GM13976 (cell line): ENCODE data around the gene CSF1R.
A peak's percentile ranks its signal among the peaks of the same experiment; 100 is the strongest.

ENCODE experiments used
- DNase-seq: peaks from one replicate; pipeline ENCODE4 v3.0.0; 2012; ENCODE audit warnings: low spot score
- CTCF ChIP-seq: IDR thresholded peaks from 2 replicates; pipeline ENCODE4 v1.5.1; 2012; ENCODE audit warnings: borderline replicate concordance, mild to moderate bottlenecking; ENCODE audit not compliant: insufficient read depth; ENCODE audit errors: extremely low read depth, missing control alignments, control extremely low read depth
- in situ Hi-C: fragments of 300-500 bp; cut with MboI; formaldehyde crosslinking; loops from one replicate; pipeline ENCODE4 v1.12.0; 2022; ENCODE audit warnings: low sequenced_read_pairs, mixed read lengths, inconsistent platforms; ENCODE audit not compliant: unreplicated experiment

Gene CSF1R

DNA sequence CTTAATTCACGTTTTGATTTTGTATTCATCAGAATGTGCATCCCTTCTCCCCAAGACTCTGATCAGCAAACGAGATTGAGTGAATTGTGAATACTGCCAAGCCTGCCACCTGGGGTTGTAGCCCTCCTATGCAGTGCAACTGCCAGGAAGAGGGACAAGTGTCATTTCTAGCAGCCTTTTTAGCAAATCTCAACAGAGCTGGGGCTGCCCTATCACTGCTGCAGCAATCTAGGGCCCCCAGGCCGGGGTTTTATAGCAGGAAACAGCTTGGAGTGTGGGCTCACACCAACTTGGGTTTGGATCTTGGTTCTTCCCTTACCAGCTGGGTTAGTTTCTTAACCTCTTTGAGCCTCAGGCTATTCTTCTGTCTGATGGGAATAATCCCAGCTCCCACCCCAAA lies 4.0 kb downstream of the CSF1R start:
- no peak for TF ChIP-seq CTCF
- peak; percentile 48 for DNase-seq
- in situ Hi-C loops: no loop called here

GRCh38 chr5:150081541-150082283 lies 4.6 kb downstream of the CSF1R start:
- no peak for TF ChIP-seq CTCF
- in situ Hi-C loops: no loop called here
- DNase-seq: peak; percentile 85

GRCh38 chr5:150080696-150081435 lies 5.5 kb downstream of the CSF1R start:
- peak; percentile 12 for DNase-seq
- in situ Hi-C loops: no loop called here
- no peak for TF ChIP-seq CTCF

- peak; percentile 18 for DNase-seq
- no peak for TF ChIP-seq CTCF
- in situ Hi-C loops: no loop called here
Observed at GRCh38 chr5:150079909-150080461, 6.4 kb downstream of the CSF1R start.

- no peak for TF ChIP-seq CTCF
- DNase-seq: peak; percentile 19
- in situ Hi-C loops: no loop called here
Observed at GRCh38 chr5:150078802-150079689, 7.3 kb downstream of the CSF1R start.
